GM19467 (cell line): Measurements from ENCODE around the gene SH3TC2.

Experiments
- ATAC-seq: cut with Tn5 transposase; IDR thresholded peaks from one replicate; pipeline ENCODE4 v1.9.1; 2021; ENCODE audit warnings: mild to moderate bottlenecking, moderate library complexity; ENCODE audit not compliant: unreplicated experiment

The SH3TC2 gene

DNA sequence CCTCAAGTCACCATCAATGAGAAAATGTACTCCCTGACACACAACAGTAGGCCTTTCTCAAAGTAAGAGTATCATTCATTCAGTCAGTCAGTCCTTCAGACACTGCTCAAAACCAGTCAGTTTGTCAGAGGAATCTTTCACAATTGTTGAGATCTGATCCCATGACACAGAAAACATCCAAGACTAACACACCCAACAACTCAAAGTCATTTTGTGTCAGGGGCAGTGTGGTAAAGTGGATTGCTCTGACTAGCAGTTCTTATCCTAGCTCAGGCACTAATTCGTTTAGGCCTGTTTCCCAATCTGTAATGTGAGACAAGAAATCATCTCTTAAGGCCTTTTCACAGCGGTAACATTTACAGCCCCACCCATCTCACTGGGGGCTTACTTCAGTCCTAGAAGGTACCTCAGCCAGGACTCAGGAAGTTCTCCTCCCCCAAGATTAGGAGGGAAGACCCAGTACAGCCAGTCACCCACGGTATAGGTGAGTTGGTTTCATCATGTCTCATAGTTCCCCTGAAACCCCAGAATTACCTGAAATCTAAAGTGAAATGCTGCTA, 31.9 kb downstream of the SH3TC2 start:
- no peak for ATAC-seq

DNA sequence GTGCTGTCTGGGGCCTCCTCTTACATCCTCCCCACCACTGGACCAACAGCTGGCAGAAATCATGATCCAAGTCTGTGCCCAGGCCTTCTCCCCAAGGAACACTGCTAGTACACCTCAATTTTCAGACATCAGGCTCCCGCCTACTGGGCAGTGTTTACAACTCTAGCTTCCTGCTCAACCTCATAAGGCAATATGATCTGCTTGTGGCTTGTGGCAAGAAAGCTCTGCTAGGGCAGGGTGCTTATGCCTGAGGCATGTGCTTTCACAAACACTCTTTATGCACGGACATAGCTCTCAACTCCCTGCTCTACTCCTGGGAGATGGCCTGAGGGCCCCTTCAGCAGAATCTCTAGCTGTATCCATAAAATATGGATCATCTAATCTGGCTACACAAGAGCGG, 32.5 kb downstream of the SH3TC2 start:
- ATAC-seq: no peak

GRCh38 chr5:149028984-149029383, 33.9 kb downstream of the SH3TC2 start:
- ATAC-seq: no peak

GRCh38 chr5:149028161-149028560, 34.7 kb downstream of the SH3TC2 start:
- ATAC-seq: no peak

GRCh38 chr5:149027636-149028035, 35.2 kb downstream of the SH3TC2 start:
- no peak for ATAC-seq

GRCh38 chr5:149024943-149025342, 37.9 kb downstream of the SH3TC2 start:
- ATAC-seq: no peak

- no peak for ATAC-seq
Observed at GRCh38 chr5:149024477-149024876, 38.4 kb downstream of the SH3TC2 start.

DNA sequence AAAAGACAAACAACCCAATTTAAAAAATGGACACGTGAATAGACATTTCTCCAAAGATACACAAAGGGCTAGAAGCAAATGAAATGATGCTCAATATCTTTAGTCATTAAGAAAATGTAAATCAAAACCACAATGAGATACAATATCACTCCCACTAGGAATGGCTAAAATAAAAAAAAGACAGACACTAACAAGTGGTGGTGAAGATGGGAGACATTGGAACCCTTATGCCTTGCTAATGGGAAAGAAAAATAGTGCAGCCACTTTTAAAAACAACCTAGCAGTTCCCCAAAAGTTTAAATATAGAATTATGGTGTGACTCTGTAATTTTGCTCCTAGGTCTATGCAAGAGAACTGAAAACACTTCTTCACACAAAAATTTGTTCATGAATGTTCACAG, 40.7 kb downstream of the SH3TC2 start:
- no peak for ATAC-seq

GRCh38 chr5:149019679-149020078, 43.2 kb downstream of the SH3TC2 start:
- ATAC-seq: no peak

- no peak for ATAC-seq
Observed at GRCh38 chr5:149018909-149019443, 43.9 kb downstream of the SH3TC2 start.

DNA sequence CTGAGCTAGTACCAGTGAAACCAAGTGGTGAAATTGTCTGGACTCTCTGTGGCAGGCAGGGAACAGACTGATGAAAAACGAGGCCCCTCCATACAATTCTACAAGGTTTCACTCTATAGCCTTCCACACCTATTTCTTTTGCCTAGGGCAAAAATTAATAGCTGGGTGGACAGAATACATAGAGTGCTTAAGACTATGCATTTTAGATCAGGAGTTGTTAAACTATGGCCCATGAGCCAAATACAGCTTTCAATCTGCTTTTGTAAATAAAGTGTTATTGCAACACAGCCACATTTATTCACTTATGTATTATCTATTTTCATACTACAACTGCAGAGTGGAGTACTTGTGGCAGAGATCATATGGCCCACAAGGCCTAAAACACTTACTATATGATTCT, 45.2 kb downstream of the SH3TC2 start:
- no peak for ATAC-seq

GRCh38 chr5:149015561-149015960, 47.3 kb downstream of the SH3TC2 start:
- ATAC-seq: no peak

DNA sequence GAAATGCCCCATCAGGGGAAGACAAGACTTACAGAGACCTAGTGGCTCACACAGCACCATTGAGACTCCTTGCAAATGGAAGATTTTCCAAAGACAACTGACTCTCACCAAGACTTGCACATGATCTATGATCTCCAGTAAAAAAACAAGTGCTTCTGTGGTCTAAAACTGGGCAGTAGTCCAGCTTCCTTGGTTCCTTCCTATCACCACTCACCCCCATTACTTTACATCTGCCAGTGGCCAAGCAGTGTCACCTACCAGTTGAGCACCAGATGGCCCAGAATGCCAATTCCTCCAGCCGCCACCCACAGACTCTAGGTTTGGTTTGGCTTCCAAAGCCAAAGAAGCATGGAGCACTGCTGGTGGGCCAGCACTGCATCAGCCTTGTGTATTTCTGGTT, 47.7 kb downstream of the SH3TC2 start:
- ATAC-seq: no peak

DNA sequence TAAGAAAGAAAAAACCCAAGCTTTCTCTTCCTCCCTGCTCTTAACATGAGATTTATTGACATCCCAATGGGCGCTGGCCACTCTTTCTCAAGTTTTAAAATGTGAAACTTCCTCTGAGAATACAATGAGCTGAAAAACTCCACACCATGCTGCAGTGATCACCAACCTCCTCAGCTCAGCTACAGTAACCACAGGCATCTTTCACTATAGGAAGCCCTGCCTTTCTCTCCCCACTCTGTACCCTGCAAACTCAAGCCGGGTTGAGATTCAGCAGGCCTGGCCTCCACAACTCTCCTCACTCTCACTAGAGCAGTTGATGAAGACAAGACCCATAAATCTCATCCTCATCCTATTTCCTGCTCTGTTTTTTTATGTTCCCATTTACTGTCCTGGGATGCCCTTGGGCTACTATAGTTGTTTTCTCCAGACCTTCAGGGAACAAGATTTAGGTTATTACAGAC, 48.3 kb downstream of the SH3TC2 start:
- no peak for ATAC-seq

GRCh38 chr5:149013796-149014195, 49.1 kb downstream of the SH3TC2 start:
- ATAC-seq: no peak

- ATAC-seq: no peak
Observed at GRCh38 chr5:149012350-149012749, 50.5 kb downstream of the SH3TC2 start.

DNA sequence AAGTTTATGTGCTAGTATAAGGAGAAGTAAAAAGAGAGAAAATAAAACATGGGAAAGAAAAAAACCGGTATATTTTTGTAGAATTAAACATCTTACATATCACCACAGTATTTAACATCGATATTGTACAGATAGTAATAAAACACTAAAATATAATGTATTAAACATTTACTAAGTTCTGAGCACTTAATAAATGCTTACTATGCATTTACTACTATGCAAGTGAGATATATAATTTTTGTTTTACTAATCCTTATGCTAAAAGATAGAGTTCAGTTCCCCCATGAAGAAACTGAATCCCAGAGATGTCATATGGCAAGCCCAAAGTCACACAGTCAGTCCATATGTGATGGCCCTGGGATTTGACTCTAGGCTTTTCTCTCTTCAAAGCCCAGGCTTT, 51.1 kb downstream of the SH3TC2 start:
- ATAC-seq: no peak

- no peak for ATAC-seq
Observed at GRCh38 chr5:149011084-149011483, 51.8 kb downstream of the SH3TC2 start.

DNA sequence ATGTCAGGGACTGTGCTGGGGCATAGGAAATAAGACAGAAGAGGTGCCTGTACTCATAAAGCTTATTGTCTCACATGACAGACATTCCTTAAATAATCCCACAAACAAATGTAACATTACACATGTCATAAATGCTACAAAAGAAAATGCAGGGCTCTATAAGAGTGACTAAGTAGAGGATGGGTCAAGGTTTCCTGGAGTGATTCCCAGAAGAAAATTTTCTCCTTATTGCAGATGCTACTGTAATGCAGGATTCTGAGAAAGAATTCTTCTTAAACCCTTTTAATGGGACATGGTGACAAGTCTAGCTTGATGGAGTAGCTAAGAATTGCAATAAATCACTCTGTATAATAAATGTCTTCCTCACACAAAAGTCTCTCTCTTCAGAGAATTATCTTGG, 55.7 kb downstream of the SH3TC2 start:
- no peak for ATAC-seq

- ATAC-seq: no peak
Observed at GRCh38 chr5:149006426-149006825, 56.4 kb downstream of the SH3TC2 start.

- no peak for ATAC-seq
Observed at GRCh38 chr5:149005077-149005892, 57.6 kb downstream of the SH3TC2 start.

- no peak for ATAC-seq
Observed at GRCh38 chr5:149004559-149004958, 58.3 kb downstream of the SH3TC2 start.
